Measurements from ENCODE around the gene CCM2.

CCM2 gene

GRCh38 chr7:44998153-44998871 is 1.7 kb upstream of the CCM2 start:
- H3K4me3 ChIP-seq (ENCODE audit: low read depth, low read length) = no peak overlapping the region
- no peak for TF ChIP-seq CTCF (IDR thresholded peaks at IDR 0.05; ENCODE audit: low read depth, low read length)

- no peak for TF ChIP-seq CTCF (IDR thresholded peaks at IDR 0.05; ENCODE audit: low read depth, low read length)
- peak overlapping the region; percentile 75 for H3K4me3 ChIP-seq (ENCODE audit: low read depth, low read length)
Measured at GRCh38 chr7:44999245-45000092, 532 bp upstream of the CCM2 start.

- no peak for TF ChIP-seq CTCF (IDR thresholded peaks at IDR 0.05; ENCODE audit: low read depth, low read length)
- H3K4me3 ChIP-seq (ENCODE audit: low read depth, low read length) = peak overlapping the region; percentile 87
Measured at GRCh38 chr7:45001138-45001694, 1.2 kb downstream of the CCM2 start.

GRCh38 chr7:45001826-45002225 is 1.8 kb downstream of the CCM2 start:
- no peak for TF ChIP-seq CTCF (IDR thresholded peaks at IDR 0.05; ENCODE audit: low read depth, low read length)
- peak overlapping the region; percentile 87 for H3K4me3 ChIP-seq (ENCODE audit: low read depth, low read length)

- TF ChIP-seq CTCF (IDR thresholded peaks at IDR 0.05; ENCODE audit: low read depth, low read length) = no peak
- H3K4me3 ChIP-seq (ENCODE audit: low read depth, low read length) = no peak overlapping the region
Measured at GRCh38 chr7:45003789-45004188, 3.8 kb downstream of the CCM2 start.

GRCh38 chr7:45007106-45007505 is 7.1 kb downstream of the CCM2 start:
- H3K4me3 ChIP-seq (ENCODE audit: low read depth, low read length) = no peak overlapping the region
- no peak for TF ChIP-seq CTCF (IDR thresholded peaks at IDR 0.05; ENCODE audit: low read depth, low read length)

Data from WI38 (cell line).